ENCODE measurements around the gene PNMA5. TPM values are rescaled to one million over a fixed set of nuclear protein-coding genes. Genes with fewer than 3 reads are reported as not detected.

Gene PNMA5
- total and polyA plus RNA-seq, 2 of the 8 experiments (the other 6 are each of a cell fraction or from before 2014, with no cell fraction given) = 0.11 TPM

- TF ChIP-seq SRF (IDR thresholded peaks at IDR 0.05; ENCODE audit: low read depth, low read length) (no peak), RBBP5 (IDR thresholded peaks at IDR 0.05; ENCODE audit: borderline replicate concordance, low read depth, low read length) (no peak), YY1 (IDR thresholded peaks at IDR 0.05; ENCODE audit: low read depth, low read length) (peak; percentile 98), CREB1 (IDR thresholded peaks at IDR 0.05) (peak; percentile 40), SP4 (IDR thresholded peaks at IDR 0.05; ENCODE audit: low read length) (no peak), CBX8 (IDR thresholded peaks at IDR 0.05; ENCODE audit: borderline replicate concordance, low read depth, low read length) (no peak), KDM4A (IDR thresholded peaks at IDR 0.05; ENCODE audit: low read depth, low read length, severe bottlenecking) (peak; percentile 37), EP300 (IDR thresholded peaks at IDR 0.05; ENCODE audit: borderline replicate concordance in 1 of 2, low read depth in 2 of 2, low read length in 2 of 2) (peak in 1 of 2 experiments; percentile 55; a peak in 1 of 3 replicates), TAF7 (optimal IDR thresholded peaks at IDR 0.05; ENCODE audit: borderline replicate concordance, low read depth, low read length) (no peak), POLR2AphosphoS5 (IDR thresholded peaks at IDR 0.05; ENCODE audit: low read depth, low read length) (peak; percentile 51; the same call in 1 of the 2 replicates), GABPA (IDR thresholded peaks at IDR 0.05; ENCODE audit: borderline replicate concordance, insufficient read depth, low read length) (no peak), BRCA1 (IDR thresholded peaks at IDR 0.05; ENCODE audit: low read depth, low read length) (no peak)
Measured at GRCh38 chrX:152941328-152942076, 52.4 kb downstream of the PNMA5 start (continued).

Other genes with a start within 250 kb of the PNMA5 start
- not detected in 2 replicates for gene MAGEA2, start 240.3 kb downstream of the PNMA5 start, total RNA-seq (2021; fragmentation: NEBNext Ultra II Directional; extraction: Animal tissue kit (Norgen Biotek cat#: 25700))
- 0.77 and 1.4 TPM in 2 replicates for gene MAGEA2, start 240.3 kb downstream of the PNMA5 start, polyA plus RNA-seq (2011; rRNA removed)
- not detected in 2 replicates for gene CSAG3, start 234.9 kb downstream of the PNMA5 start, total RNA-seq (2021; fragmentation: NEBNext Ultra II Directional; extraction: Animal tissue kit (Norgen Biotek cat#: 25700))
- 0.12 and 0.20 TPM in 2 replicates for gene CSAG3, start 234.9 kb downstream of the PNMA5 start, polyA plus RNA-seq (2011; rRNA removed)
- not detected in 2 replicates for gene MAGEA6, start 224.4 kb downstream of the PNMA5 start, total RNA-seq (2021; fragmentation: NEBNext Ultra II Directional; extraction: Animal tissue kit (Norgen Biotek cat#: 25700))
- 0.08 and 0.17 TPM in 2 replicates for gene MAGEA6, start 224.4 kb downstream of the PNMA5 start, polyA plus RNA-seq (2011; rRNA removed)
- gene CETN2, start 163.4 kb downstream of the PNMA5 start, total RNA-seq (2021; fragmentation: NEBNext Ultra II Directional; extraction: Animal tissue kit (Norgen Biotek cat#: 25700)) = 24.2 and 24.3 TPM in 2 replicates
- gene CETN2, start 163.4 kb downstream of the PNMA5 start, polyA plus RNA-seq (2011; rRNA removed) = 7.6 and 13.1 TPM in 2 replicates
- gene NSDHL, start 163.1 kb downstream of the PNMA5 start, total RNA-seq (2021; fragmentation: NEBNext Ultra II Directional; extraction: Animal tissue kit (Norgen Biotek cat#: 25700)) = 30.5 and 31.5 TPM in 2 replicates
- gene NSDHL, start 163.1 kb downstream of the PNMA5 start, polyA plus RNA-seq (2011; rRNA removed) = 26.8 and 34.6 TPM in 2 replicates
- gene ZNF185, start 96.0 kb downstream of the PNMA5 start, total RNA-seq (2021; fragmentation: NEBNext Ultra II Directional; extraction: Animal tissue kit (Norgen Biotek cat#: 25700)) = 15.4 and 15.6 TPM in 2 replicates
- gene ZNF185, start 96.0 kb downstream of the PNMA5 start, polyA plus RNA-seq (2011; rRNA removed) = 18.6 and 20.1 TPM in 2 replicates
- gene PNMA3, start 62.4 kb upstream of the PNMA5 start, total RNA-seq (2021; fragmentation: NEBNext Ultra II Directional; extraction: Animal tissue kit (Norgen Biotek cat#: 25700)) = 6.9 and 7.8 TPM in 2 replicates
- gene PNMA3, start 62.4 kb upstream of the PNMA5 start, polyA plus RNA-seq (2011; rRNA removed) = 3.3 and 4.7 TPM in 2 replicates
- gene PNMA6A, start 78.3 kb upstream of the PNMA5 start, total RNA-seq (2021; fragmentation: NEBNext Ultra II Directional; extraction: Animal tissue kit (Norgen Biotek cat#: 25700)) = 5.7 and 6.0 TPM in 2 replicates
- gene PNMA6A, start 78.3 kb upstream of the PNMA5 start, polyA plus RNA-seq (2011; rRNA removed) = 2.2 and 3.2 TPM in 2 replicates
- gene MAGEA1, start 185.2 kb upstream of the PNMA5 start, total RNA-seq (2021; fragmentation: NEBNext Ultra II Directional; extraction: Animal tissue kit (Norgen Biotek cat#: 25700)) = not detected in 2 replicates
- not detected in 2 replicates for gene MAGEA1, start 185.2 kb upstream of the PNMA5 start, polyA plus RNA-seq (2011; rRNA removed)